GM18498 (cell line): Measurements from ENCODE around the gene RAB3GAP1.
"Not testable (repeated sequence)": the region's sequence is repeated elsewhere in the genome, so short reads cannot be mapped to it uniquely, and the experiment has no call there.

Source experiments
- ATAC-seq: cut with Tn5 transposase; IDR thresholded peaks from one replicate; pipeline ENCODE4 v1.9.1; 2021; ENCODE audit warnings: mild to moderate bottlenecking, moderate library complexity; ENCODE audit not compliant: unreplicated experiment

Gene RAB3GAP1

DNA sequence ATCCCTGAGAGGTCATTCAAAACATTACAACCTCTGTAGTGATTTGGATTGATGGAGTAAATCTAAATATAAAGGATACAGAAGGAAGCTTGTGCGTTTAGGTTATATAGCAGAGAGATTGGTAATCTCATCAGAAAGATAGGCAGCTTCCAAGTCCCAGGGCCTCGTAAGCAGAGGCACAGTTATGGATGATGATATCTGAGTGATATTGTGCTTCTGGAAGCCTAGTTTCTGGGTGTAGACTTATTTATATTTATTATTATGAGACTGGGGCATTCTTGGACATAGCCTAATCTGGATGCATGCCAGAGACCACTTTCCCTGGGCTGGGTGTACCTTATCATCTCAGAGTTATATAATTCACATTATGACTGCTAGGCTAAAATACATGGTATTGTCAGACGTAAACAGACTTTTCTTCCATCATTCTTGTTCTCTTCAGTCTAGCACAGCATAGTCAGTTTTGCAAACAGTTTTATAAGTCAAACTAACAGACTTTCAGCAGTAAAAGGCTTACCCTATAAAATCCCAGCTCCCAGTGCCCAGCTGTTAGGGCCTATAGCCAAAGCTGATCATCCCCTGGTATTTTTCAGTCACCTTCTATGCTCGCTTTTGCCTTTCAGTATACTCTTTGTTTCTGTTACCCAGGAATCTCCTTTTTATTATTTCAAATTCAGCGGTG lies 47.9 kb downstream of the RAB3GAP1 start:
- ATAC-seq = no peak

DNA sequence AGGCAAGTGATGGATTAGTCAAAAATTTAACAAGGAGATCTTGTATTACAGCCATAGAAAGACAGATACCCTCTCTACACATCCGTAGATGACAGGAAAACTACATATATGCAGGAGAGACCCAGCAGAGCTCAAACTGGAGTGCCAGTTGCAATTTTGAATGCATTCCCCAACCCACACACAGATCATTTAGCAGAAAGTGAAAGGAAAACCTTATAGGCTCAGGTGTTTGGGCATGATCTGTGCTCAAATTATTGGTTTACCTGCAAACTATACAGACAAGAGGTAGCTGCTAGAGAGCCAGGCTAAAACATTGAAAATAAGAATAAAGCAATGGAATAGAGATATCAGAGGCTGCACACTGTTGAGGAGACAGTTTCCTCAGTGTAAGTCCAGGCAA lies 51.8 kb downstream of the RAB3GAP1 start:
- ATAC-seq = no peak

DNA sequence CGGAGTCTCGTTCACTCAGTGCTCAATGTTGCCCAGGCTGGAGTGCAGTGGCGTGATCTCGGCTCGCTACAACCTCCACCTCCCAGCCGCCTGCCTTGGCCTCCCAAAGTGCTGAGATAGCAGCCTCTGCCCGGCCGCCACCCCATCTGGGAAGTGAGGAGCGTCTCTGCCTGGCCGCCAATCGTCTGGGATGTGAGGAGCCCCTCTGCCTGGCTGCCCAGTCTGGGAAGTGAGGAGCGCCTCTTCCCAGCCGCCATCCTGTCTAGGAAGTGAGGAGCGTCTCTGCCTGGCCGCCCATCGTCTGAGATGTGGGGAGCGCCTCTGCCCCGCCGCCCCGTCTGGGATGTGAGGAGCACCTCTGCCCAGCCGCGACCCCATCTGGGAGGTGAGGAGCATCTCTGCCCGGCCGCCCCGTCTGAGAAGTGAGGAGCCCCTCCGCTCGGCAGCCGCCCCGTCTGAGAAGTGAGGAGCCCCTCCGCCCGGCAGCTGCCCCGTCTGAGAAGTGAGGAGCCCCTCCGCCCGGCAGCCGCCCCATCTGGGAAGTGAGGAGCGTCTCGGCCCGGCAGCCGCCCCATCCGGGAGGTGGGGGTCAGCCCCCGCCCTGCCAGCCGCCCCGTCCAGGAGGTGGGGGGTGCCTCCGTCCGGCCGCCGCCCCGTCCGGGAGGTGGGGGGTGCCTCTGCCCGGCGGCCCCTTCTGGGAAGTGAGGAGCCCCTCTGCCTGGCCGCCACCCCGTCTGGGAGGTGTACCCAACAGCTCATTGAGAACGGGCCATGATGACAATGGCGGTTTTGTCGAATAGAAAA lies 53.6 kb downstream of the RAB3GAP1 start:
- ATAC-seq = not testable (repeated sequence)

DNA sequence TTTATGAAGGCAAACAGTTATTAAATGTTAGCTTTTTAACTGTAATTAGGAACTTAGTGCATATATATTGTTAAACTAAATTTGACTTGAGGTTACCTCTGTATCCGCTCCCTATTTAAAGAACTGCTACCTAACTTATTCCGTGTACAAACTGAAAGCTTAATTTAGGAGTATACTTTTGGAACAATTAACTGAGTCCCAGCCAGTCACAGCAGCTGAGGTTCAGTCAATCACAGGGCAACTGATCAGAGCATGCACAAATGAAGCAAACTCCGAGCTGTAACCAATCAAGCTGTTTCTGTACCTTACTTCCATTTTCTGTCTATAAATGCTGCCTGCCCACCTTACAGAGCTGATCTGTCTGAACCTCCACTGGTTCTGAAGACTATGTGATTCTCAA lies 61.2 kb downstream of the RAB3GAP1 start:
- no peak for ATAC-seq

DNA sequence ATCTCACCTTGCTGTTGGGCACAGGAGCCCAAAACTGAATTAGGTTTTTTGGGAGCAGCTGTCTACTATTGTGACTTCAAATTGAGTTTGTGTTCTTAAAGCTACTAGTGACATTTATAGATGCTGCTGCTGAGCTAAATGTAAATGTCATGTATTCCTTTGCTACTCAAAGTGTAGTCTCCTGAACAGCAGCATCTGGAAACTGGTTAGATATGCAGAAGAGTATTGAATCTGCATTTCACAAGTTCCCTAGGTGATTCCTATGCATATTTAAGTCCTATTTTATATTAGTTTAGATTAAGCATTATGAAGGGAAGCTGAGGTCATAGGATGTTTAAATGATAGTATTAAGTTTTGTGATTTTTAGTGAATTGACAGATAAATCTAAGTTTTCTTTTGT lies 67.5 kb downstream of the RAB3GAP1 start:
- ATAC-seq = no peak

DNA sequence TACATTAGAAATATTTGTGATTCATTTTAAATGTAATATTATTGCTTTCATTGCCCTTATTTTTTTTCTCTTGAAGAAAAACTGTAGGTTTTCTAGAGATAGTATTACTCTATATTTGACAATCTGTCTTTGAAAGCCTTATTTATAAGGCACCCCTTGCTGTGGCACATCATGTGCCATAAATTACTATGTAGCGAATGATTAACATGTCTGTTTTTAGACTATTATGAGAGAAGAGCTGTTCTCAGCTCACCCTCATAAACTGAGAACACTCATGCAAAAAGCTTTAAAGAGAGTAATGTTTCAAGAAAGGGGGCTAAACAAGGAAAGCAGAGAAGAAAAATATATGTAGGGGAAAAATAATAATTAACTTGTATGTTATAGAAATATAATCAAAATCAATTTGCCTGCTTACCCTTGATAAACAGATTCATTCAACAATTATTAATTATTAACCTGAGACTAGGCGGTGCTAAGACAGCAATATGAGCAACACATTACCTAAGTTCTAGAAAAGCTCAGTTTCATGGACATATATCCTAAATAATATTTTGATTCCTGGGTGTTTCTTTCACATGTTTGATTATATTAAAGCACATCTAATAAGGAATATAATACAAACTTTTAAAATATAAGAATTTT lies 69.0 kb downstream of the RAB3GAP1 start:
- ATAC-seq = no peak

DNA sequence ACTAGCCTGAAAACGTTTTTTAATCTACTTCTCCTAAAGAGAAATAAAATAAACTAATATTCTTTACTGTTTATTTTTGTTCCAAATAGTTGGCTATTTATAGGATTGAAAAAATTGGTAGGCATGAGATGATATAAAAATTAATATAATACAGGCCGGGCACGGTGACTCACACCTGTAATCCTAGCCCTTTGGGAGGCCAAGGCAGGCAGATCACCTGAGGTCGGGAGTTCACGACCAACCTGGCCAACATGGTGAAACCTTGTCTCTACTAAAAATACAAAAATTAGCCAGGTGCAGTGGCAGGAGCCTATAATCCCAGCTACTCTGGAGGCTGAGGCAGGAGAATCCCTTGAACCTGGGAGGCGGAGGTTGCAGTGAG lies 69.6 kb downstream of the RAB3GAP1 start:
- not testable (repeated sequence) for ATAC-seq

DNA sequence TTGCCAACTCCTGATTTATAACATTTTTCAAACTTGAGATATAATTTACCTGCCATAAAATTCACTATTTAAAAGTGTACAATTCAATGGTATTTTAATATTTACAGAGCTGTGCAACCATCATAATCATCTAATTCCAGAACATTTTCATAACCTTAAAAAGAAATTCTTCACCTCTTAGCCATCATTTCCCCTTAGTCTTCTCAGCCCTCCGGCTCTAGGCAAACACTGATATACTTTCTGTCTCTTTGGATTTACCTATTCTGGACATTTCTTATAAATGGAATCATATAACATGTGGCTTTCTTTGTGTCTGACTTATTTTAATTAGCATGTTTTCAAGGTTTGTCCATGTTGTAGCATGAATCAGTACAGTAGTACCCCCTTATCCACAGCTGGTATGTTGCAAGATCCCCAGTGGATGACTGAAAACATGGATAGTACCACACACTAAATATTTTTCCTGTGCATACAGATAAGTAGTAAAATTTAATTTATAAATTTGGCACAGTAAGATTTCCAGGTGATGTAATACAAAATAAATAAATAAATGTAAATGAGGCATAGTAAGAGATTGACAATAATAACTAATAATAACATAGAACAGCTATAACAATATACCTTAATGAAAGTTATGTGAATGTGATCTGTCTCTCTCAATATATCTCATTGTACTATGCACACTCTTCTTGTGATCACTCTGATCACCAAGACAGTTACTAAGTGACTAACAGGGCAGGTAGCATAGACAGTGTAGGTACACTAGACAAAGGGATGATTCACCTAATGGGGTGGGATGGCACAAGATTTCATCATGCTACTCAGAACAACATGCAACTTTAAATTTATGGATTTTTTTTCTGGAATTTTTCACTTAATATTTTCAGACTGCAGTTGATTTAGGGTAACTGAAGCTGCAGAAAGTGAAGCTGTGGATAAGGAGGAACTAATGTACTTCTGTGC lies 73.1 kb downstream of the RAB3GAP1 start:
- no peak for ATAC-seq

DNA sequence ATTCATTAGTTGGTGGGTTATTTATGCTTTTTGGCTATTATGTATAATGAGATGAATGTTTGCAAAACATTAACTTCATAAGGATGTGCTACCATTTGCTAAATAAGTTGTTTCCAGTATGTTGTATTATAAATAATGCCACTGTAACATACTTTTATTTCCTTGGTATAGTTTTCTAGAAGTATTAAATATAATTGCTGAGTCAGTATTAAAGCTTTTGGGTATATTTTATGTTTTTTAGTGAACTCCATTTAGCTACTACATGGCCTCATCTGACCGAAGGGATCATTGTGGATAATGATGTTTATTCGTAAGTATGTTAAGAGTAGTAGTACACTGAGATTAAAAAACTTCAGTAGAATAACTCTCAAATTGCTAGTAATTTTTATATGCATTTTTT lies 73.8 kb downstream of the RAB3GAP1 start:
- no peak for ATAC-seq

DNA sequence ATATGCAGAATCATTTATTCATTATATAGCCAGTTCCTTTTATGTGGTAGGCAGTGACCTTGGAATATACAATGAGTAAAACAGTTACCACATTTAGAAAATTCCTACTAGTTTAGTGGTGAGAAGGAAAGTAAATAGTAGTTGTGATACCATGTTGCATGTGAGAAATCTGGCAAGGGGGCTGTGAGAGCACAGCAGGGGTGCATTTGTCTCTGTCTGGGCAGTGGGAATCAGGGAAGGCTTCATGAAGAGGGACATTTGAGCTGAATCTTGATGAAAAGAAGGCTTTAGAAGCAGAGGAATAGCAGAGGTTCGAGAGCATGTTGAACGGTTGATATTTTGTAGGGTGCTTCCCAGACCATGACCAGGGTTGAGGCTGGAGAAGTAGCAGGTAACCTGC lies 78.7 kb downstream of the RAB3GAP1 start:
- ATAC-seq = no peak

DNA sequence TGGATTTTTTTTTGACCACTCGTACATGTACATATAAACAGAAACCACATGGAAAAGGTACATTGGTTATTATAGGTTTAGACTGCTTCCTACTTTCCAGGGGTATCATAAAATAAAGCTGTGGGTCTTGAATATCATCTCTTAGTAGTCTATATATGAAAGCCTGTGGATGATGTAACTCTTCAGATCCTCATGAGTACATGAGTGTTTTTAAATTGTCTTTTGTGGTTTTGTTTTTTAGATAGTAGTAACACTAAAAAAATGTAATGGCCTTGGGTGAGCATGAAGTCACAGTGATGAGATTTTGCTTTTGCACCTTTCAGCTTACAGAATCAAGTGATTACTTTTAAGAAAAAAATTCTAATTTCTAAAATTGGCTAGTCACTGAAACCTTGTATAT lies 80.2 kb downstream of the RAB3GAP1 start:
- ATAC-seq = no peak

DNA sequence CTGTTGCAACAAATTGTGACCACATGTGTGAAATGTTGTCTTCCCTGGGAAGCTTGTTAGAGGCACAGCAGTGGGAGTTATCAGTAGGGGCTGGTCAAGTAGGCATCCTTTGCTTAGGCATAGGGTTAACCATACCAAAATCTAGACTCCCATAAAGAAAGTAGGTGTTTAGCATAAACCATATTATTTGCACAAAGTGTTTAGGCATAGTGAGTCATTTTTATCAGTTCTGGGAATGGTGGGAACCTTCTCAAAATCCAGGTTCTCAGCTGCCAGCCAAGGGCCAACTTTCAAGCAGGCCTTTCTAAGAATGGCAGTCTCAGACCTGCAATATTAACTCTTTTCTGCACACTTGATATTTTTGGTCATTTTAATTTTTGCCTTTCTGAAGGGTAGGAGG lies 88.5 kb downstream of the RAB3GAP1 start:
- ATAC-seq = no peak

DNA sequence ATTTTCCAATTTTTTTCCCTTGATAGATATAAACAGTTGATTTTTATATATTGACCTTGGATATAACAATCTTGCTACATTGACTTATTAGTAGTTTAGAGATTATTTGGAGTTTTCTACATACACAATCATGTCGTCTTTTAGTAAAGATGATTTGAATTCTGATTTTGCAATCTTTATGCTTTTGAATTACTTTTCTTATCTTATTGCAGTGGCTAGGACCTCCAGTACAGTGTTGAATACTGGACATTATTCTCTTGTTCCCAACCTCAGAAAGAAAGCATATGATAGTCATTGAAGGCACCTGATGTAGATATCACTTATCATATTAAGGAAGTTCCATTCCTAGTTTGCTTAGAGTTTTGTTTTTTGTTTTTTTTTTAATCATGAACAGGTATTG lies 90.2 kb downstream of the RAB3GAP1 start:
- no peak for ATAC-seq

DNA sequence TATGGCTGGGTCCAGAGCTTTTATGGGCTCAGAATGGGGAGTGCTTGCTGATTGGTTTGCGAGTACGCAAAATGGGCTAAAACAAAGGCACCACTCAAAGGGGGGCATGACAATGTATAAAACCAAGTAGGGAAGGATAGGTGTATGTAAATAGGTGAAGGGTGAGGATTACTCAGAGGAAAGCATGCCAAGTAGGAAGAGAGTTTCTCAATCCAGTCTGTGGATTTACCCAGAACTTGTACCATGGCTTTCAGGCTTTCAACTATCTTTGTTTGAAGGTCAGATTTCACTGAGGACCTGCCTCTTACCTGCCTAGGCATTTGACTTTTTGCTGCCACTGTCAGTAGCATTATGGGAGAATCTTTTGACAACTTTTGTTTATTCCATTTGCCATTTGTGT lies 92.3 kb downstream of the RAB3GAP1 start:
- no peak for ATAC-seq

DNA sequence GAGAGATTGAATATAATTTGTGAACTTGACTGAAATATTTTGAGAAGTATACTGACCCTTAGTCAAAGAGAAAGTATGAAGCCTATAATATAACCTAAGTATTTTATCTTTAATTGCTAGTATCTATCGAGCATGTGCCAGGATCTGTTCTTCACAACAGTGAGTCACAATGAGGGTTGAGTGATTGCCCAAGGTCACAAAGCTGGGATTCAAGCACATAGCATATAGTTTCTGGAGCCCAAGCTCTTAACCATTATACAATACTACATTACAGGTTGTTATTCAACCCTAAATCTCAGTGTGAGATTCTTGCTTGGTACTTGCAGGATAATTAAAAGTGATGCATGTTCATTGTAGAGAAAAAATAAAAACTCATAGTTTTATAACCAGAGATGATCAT lies 97.2 kb downstream of the RAB3GAP1 start:
- ATAC-seq = no peak

DNA sequence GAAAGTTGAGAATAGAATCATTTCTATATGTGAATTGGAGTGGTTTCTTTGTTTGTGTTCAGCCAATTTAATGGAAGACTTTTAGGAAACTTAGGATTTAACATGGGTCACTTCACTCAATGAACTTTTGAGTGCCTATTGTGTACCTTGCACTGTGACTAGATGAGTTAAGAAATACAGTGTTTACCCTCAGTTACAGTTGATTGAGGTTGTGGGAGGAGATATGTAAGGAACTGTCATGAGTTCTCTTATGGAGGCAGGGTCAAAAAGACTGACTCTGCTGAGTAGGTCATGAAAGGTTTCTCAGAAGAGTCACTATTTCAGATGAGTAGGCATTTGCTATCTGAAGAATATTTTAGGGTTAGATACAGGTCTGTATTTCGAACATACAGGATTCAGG lies 98.6 kb downstream of the RAB3GAP1 start:
- no peak for ATAC-seq

DNA sequence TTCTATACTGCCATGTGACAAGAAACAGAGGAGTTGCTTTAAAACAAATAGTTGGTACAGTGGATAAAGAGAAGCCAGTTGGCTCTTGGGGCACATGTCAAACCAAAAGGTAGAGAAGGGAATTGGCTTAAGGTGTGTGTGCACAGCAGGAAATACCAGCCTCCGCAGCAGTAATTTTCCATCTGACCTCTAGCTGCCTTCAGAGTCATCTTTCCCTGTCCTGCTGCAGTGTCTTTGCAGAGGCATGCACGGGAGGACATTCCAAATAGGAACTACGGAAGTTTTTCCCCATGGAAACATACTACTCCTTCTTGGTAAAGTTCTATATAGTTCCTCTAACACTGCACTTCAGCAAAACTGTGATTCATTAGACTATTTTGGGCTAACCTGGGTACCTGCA lies 99.5 kb downstream of the RAB3GAP1 start:
- no peak for ATAC-seq

DNA sequence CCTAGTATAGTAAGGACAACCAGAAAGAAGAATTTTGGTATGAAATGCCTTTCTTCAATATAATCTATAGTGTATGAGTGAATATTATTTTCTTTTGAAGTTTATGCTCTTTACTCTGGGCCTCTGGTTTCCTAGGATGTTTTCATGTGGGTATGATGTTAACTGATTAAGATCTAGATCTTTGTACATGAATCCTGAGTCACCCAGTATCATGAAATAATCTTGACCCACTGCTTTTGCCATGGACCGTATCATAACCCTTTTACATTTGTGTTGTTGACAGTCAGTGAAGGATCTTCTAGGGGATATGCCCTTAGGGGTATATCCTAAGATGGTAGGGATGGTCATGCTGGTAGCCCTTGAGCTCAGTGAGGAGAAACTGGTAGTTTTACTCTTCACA lies 100.3 kb downstream of the RAB3GAP1 start:
- ATAC-seq = no peak

DNA sequence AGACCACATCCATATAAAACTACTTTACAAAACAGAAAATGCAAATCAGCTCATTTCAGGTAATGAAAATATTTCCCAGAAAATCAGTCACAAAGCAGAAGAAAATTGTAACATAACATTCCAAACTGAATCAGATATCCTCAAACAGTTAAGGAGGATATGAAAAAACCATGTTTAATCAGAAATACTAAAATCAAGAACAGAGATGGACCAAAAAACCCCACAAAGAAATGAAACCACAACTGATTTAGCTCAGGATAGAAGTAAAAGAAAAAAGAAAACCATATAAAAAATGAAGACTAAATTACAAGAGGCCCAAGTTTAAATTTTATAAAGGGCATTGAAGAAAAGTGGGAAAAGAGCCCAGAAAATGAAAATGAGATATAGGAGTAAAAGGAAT lies 102.9 kb downstream of the RAB3GAP1 start:
- no peak for ATAC-seq

DNA sequence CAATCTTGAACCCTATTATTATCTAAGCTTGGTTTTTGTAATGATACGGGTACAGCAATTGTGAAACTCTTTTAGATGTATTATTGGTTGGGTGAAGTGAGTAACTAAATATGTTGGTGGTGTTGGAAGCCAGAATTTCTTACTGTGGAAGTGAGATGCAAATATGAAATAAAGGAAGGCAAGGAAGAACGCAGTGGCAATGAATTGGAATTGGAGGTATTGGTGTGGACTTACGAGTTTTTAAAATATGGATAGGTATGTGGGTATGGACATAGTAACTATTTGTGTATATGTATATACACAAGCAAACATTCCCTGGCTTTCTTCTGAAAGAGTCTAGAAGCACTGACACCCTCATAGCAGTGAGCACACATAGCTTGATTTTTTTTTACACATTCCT lies 105.8 kb downstream of the RAB3GAP1 start:
- no peak for ATAC-seq

DNA sequence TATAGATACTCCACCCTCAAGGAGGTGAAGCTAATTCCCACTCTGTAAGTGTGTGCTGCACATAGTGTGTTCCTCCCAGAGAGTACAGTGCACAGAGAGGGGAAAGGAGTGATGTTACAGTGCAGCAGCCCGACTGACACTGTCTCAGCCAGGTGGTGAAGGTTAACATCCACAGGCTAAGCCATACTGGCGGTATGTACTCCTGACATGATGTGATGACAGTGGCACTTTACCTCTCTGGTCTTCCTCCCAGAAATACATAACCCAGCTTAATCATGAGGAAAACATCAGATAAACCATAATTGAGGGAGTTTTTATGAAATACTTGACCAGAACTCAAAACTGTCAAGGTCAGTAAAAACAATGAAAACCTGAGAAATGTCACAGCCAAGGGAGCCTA lies 107.1 kb downstream of the RAB3GAP1 start:
- no peak for ATAC-seq
